Activated CD8-positive, alpha-beta memory T cell treated with anti-CD3 and anti-CD28 coated beads for 48 hours (primary cell): ENCODE measurements around the gene COG7.
"Not testable (repeated sequence)": the region's sequence is repeated elsewhere in the genome, so short reads cannot be mapped to it uniquely, and the experiment has no call there.

Experiments used
- DNase-seq, 3 experiments: peaks; one replicate each; pipeline ENCODE4 v3.0.0-alpha.2; 2020; ENCODE audit warnings: low read depth in 2 of 3, low spot score in 2 of 3

Gene COG7

GRCh38 chr16:23476289-23476688 lies 23.3 kb upstream of the COG7 start:
- DNase-seq: no peak

GRCh38 chr16:23469814-23470213 lies 16.8 kb upstream of the COG7 start:
- DNase-seq: no peak

GRCh38 chr16:23466162-23466885 lies 13.3 kb upstream of the COG7 start:
- DNase-seq: no peak

- no peak for DNase-seq
These were observed 12.2 kb upstream of the COG7 start for GRCh38 chr16:23465179-23465578.

- no peak for DNase-seq
These were observed 11.2 kb upstream of the COG7 start for GRCh38 chr16:23464196-23464595.

GRCh38 chr16:23462994-23463393 lies 10.0 kb upstream of the COG7 start:
- DNase-seq: not testable (repeated sequence)

GRCh38 chr16:23453338-23454052 lies 506 bp upstream of the COG7 start:
- DNase-seq: no peak

GRCh38 chr16:23452221-23452571 lies 793 bp downstream of the COG7 start:
- DNase-seq: no peak

GRCh38 chr16:23448392-23448791 lies 4.6 kb downstream of the COG7 start:
- DNase-seq: no peak

- not testable (repeated sequence) for DNase-seq
These were observed 15.4 kb downstream of the COG7 start for GRCh38 chr16:23437542-23437941.

- no peak for DNase-seq
These were observed 16.0 kb downstream of the COG7 start for GRCh38 chr16:23436951-23437350.

- DNase-seq: peak; percentile 13 to 32 (median 23)
These were observed 17.5 kb downstream of the COG7 start for GRCh38 chr16:23435500-23435899.

- DNase-seq: no peak
These were observed 18.6 kb downstream of the COG7 start for GRCh38 chr16:23434380-23434779.

GRCh38 chr16:23433261-23433920 lies 19.6 kb downstream of the COG7 start:
- DNase-seq: no peak

GRCh38 chr16:23432176-23433128 lies 20.5 kb downstream of the COG7 start:
- no peak for DNase-seq

GRCh38 chr16:23428351-23428750 lies 24.6 kb downstream of the COG7 start:
- no peak for DNase-seq

- DNase-seq: no peak
These were observed 28.6 kb downstream of the COG7 start for GRCh38 chr16:23424292-23424958.

- DNase-seq: no peak
These were observed 29.4 kb downstream of the COG7 start for GRCh38 chr16:23423496-23424049.

GRCh38 chr16:23420011-23420410 lies 33.0 kb downstream of the COG7 start:
- DNase-seq: no peak

- no peak for DNase-seq
These were observed 36.2 kb downstream of the COG7 start for GRCh38 chr16:23416816-23417215.
